ENCODE measurements around the gene PXMP4.

DNA sequence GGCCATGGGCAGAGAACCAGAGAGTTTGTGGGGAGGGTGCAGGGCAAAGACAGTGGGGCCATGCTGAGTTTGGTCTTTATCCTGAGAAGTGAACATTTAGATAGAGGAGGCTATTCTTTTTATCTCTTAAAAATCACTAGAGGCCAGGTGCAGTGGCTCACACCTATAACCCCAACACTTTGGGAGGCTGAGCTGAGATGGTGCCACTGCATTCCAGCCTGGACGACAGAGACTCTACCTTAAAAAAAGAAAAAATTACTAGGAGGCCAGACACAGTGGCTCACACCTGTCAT, 8.7 kb downstream of the PXMP4 start:
- TF ChIP-seq, protein P1, sequence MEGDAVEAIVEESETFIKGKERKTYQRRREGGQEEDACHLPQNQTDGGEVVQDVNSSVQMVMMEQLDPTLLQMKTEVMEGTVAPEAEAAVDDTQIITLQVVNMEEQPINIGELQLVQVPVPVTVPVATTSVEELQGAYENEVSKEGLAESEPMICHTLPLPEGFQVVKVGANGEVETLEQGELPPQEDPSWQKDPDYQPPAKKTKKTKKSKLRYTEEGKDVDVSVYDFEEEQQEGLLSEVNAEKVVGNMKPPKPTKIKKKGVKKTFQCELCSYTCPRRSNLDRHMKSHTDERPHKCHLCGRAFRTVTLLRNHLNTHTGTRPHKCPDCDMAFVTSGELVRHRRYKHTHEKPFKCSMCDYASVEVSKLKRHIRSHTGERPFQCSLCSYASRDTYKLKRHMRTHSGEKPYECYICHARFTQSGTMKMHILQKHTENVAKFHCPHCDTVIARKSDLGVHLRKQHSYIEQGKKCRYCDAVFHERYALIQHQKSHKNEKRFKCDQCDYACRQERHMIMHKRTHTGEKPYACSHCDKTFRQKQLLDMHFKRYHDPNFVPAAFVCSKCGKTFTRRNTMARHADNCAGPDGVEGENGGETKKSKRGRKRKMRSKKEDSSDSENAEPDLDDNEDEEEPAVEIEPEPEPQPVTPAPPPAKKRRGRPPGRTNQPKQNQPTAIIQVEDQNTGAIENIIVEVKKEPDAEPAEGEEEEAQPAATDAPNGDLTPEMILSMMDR (IDR thresholded peaks at IDR 0.05; ENCODE audit: poor library complexity, severe bottlenecking): no peak
- TF ChIP-seq EZH2 (IDR thresholded peaks at IDR 0.05; ENCODE audit: borderline replicate concordance, insufficient read depth, low read length, poor library complexity, severe bottlenecking) (no peak), POLR2AphosphoS5 (IDR thresholded peaks at IDR 0.05) (no peak), RAD21 (conservative IDR thresholded peaks at IDR 0.05) (no peak), EP300 (conservative IDR thresholded peaks at IDR 0.05; ENCODE audit: poor library complexity, severe bottlenecking) (no peak)
- TF ChIP-seq, protein P2, sequence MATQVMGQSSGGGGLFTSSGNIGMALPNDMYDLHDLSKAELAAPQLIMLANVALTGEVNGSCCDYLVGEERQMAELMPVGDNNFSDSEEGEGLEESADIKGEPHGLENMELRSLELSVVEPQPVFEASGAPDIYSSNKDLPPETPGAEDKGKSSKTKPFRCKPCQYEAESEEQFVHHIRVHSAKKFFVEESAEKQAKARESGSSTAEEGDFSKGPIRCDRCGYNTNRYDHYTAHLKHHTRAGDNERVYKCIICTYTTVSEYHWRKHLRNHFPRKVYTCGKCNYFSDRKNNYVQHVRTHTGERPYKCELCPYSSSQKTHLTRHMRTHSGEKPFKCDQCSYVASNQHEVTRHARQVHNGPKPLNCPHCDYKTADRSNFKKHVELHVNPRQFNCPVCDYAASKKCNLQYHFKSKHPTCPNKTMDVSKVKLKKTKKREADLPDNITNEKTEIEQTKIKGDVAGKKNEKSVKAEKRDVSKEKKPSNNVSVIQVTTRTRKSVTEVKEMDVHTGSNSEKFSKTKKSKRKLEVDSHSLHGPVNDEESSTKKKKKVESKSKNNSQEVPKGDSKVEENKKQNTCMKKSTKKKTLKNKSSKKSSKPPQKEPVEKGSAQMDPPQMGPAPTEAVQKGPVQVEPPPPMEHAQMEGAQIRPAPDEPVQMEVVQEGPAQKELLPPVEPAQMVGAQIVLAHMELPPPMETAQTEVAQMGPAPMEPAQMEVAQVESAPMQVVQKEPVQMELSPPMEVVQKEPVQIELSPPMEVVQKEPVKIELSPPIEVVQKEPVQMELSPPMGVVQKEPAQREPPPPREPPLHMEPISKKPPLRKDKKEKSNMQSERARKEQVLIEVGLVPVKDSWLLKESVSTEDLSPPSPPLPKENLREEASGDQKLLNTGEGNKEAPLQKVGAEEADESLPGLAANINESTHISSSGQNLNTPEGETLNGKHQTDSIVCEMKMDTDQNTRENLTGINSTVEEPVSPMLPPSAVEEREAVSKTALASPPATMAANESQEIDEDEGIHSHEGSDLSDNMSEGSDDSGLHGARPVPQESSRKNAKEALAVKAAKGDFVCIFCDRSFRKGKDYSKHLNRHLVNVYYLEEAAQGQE (IDR thresholded peaks at IDR 0.05; ENCODE audit: borderline replicate concordance): no peak

Data from neural cell (in vitro differentiated cells).